ENCODE measurements around the gene NDUFS7.

NDUFS7 gene

GRCh38 chr19:1424192-1424955, 40.7 kb downstream of the NDUFS7 start:
- Histone ChIP-seq H3K4me3 (ENCODE audit: severe bottlenecking) (no peak overlapping the region), H3K36me3 (ENCODE audit: low read depth) (peaks cover 87% of the 10 kb centered on the region), H3K4me1 (ENCODE audit: insufficient read depth, poor library complexity, severe bottlenecking) (peaks cover 11% of the 10 kb centered on the region), H3K9me3 (ENCODE audit: severe bottlenecking) (no peaks in the 10 kb centered on the region), H3K27ac (ENCODE audit: poor library complexity, severe bottlenecking) (peak overlapping the region; percentile 24), H3K27me3 (ENCODE audit: insufficient read depth, poor library complexity, severe bottlenecking) (no peaks in the 10 kb centered on the region)
- DNase-seq (ENCODE audit: low spot score) (no peak), ATAC-seq (ENCODE audit: low read depth) (no peak; the same call in 2 of the 3 replicates)
- TF ChIP-seq CTCF (IDR thresholded peaks at IDR 0.05; ENCODE audit: poor library complexity, severe bottlenecking), result no peak

- ATAC-seq (ENCODE audit: low read depth), result peak; percentile 68
- no peaks in the 10 kb centered on the region for H3K9me3 ChIP-seq (ENCODE audit: severe bottlenecking)
- no peak overlapping the region for H3K4me3 ChIP-seq (ENCODE audit: severe bottlenecking)
- TF ChIP-seq CTCF (IDR thresholded peaks at IDR 0.05; ENCODE audit: poor library complexity, severe bottlenecking), result no peak
- peak overlapping the region; percentile 24 for H3K27ac ChIP-seq (ENCODE audit: poor library complexity, severe bottlenecking)
- peaks cover 11% of the 10 kb centered on the region for H3K4me1 ChIP-seq (ENCODE audit: insufficient read depth, poor library complexity, severe bottlenecking)
- DNase-seq (ENCODE audit: low spot score), result no peak
- no peaks in the 10 kb centered on the region for H3K27me3 ChIP-seq (ENCODE audit: insufficient read depth, poor library complexity, severe bottlenecking)
- H3K36me3 ChIP-seq (ENCODE audit: low read depth), result peaks cover 91% of the 10 kb centered on the region
These were observed 41.6 kb downstream of the NDUFS7 start for GRCh38 chr19:1425102-1425837.

GRCh38 chr19:1425902-1426301, 42.2 kb downstream of the NDUFS7 start:
- Histone ChIP-seq H3K36me3 (ENCODE audit: low read depth) (peaks cover 92% of the 10 kb centered on the region), H3K27ac (ENCODE audit: poor library complexity, severe bottlenecking) (no peak overlapping the region), H3K27me3 (ENCODE audit: insufficient read depth, poor library complexity, severe bottlenecking) (no peaks in the 10 kb centered on the region), H3K4me3 (ENCODE audit: severe bottlenecking) (no peak overlapping the region), H3K9me3 (ENCODE audit: severe bottlenecking) (no peaks in the 10 kb centered on the region), H3K4me1 (ENCODE audit: insufficient read depth, poor library complexity, severe bottlenecking) (peaks cover 11% of the 10 kb centered on the region)
- TF ChIP-seq CTCF (IDR thresholded peaks at IDR 0.05; ENCODE audit: poor library complexity, severe bottlenecking), result no peak
- DNase-seq (ENCODE audit: low spot score) (no peak), ATAC-seq (ENCODE audit: low read depth) (no peak)

GRCh38 chr19:1426736-1427135, 43.0 kb downstream of the NDUFS7 start:
- Histone ChIP-seq H3K9me3 (ENCODE audit: severe bottlenecking) (no peaks in the 10 kb centered on the region), H3K4me1 (ENCODE audit: insufficient read depth, poor library complexity, severe bottlenecking) (peaks cover 11% of the 10 kb centered on the region), H3K27me3 (ENCODE audit: insufficient read depth, poor library complexity, severe bottlenecking) (no peaks in the 10 kb centered on the region), H3K36me3 (ENCODE audit: low read depth) (peaks cover 92% of the 10 kb centered on the region), H3K4me3 (ENCODE audit: severe bottlenecking) (no peak overlapping the region), H3K27ac (ENCODE audit: poor library complexity, severe bottlenecking) (no peak overlapping the region)
- TF ChIP-seq CTCF (IDR thresholded peaks at IDR 0.05; ENCODE audit: poor library complexity, severe bottlenecking), result no peak
- DNase-seq (ENCODE audit: low spot score) (no peak), ATAC-seq (ENCODE audit: low read depth) (no peak)
